Bone marrow (tissue), 2 donors: Measurements from ENCODE around the gene SERTAD3.
"Not testable (repeated sequence)": the region's sequence is repeated elsewhere in the genome, so short reads cannot be mapped to it uniquely, and the experiment has no call there.

ENCODE experiments used
- DNase-seq, 2 donors: peaks; one replicate each; lab custom pipeline; 2025; lab: John Stamatoyannopoulos, UW

The SERTAD3 gene

DNA sequence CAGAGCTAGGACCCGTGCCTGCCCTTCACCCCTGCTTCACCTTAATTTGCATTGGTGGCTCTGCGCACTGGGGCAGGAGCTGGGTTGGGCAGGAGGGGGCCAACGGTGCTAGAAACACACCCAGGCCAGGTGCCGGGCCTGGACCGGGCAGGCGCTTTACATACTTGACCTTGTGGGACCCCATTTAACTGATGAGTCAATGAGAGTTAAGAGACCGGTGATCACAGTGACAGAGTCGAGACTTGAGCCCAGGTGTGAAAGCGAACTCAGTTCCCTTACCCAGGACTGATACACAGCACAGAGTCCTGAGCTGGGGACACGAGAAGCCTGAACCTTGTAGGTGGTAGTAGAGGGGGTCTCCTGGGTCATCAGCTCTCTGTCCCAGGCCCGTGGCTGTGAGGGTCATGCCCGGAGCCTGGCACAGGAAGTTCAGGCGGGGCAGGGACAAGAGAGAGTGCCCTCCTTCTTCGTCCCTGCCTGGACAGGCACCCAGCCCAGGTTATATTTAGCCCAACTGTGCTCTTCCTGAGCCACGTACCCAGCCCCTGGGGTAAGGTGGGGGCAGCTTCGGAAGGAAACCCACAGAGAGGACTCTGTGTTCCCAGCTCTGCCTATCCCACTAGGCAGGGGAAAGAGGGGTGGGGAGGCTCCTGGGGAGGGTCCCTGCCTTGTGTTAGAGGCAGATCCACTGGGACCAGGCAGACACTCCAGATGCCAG, 32.9 kb downstream of the SERTAD3 start:
- no peak for DNase-seq

DNA sequence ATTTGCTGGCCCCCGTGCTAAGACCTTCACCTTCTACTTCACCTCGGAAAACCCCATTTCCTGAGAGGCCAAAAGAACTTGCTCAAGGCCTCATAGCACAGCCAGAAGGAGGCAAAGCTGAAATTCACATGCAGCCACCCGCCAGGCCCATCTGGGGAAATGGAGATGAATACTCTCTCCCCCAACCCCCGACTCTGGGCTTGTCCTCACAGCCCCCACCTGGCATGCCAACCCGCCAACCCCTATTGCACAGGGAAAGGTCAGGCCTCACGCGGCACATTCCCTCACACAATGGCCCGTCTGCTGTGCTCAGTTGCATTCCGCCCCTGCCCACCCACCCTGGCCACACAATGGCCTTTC, 34.1 kb downstream of the SERTAD3 start:
- DNase-seq: no peak

DNA sequence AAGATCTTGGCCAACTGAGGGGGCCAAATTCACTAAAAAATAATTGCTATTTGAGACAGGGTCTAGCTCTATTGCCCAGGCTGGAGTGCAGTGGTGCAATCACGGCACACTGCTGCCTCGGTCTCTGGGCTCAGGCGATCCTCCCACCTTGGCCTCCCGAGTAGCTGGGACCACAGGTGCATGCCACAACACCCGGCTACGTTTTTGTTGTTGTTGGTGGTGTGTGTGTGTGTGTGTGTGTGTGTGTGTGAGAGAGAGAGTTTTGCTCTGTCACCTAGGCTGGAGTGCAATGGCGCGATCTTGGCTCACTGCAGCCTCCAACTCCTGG, 35.6 kb downstream of the SERTAD3 start:
- not testable (repeated sequence) for DNase-seq

DNA sequence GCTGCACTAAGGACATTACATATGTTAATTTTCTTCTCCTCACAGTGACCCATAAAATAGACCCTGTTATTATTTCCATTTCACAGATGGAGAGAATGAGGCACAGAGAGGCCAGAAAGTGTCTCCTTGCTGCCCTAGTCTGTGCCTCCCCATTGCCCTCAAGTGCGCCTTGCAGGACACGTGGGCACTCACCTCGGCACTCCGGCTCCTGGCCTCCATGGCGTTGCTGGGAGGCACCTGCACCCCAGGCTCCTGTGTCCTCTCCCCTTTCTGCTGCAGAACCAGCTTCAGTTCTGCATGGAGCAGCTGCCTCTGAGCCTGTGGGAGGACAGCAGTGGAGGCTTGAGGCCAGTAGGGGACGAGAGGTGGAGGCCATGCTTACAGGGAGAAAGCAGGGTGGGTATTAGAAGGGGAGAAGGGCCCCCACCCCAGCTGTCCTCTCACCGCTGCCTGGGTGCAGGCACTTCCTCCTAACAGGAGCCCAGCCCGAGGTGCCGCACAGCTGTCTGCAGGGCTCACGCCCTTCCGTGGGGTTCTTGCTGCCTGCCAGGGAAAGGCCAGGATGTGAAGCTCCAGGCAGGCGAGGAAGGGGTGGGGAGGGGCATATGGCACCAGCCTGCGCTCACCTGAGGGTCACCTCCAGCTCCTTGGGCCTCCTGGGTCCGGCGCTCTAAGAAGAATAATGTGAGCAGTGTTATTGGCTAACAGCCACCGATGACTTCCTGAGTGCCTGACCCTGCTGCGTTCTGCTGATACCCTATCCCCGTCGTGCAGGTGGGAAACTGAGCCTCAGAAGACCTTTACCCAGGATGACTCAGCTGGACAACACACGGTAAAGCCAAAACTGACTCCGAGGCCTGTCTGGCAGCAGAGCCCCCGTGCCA, 36.2 kb downstream of the SERTAD3 start:
- no peak for DNase-seq

DNA sequence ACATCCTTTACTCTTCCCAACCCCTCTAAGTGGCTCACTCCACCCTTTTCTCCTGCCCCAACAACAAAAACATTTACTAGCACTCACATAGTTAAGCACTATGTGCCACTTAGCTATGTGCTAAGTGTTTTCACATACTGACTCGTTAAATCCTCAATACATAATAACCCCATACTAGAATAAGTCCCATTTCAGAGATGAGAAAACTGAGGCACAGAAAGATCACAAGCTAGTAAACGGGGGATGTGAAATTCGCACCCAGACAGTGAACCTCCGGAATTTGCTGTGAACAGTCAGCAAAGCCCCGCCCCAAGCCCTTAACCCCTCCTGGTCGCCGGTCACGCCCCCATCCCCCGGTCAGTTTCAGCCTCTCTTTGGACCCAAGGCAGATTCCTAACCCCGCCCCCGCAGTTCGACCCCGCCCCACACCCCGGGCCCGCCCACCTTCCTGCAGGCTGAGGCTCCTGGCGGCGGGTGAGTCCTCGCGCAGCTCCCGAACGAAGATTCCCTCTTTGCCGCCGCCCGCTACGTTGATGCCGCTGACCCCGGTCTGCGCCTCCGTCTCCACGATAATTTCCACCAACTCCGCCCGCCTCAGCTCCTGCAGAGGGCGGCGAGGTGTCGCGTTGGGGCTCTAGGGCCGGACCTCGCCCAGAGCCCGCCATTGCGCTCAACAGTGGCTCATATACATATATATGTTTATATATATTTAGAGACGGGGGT, 40.7 kb downstream of the SERTAD3 start:
- peak; percentile 80 to 81 for DNase-seq

DNA sequence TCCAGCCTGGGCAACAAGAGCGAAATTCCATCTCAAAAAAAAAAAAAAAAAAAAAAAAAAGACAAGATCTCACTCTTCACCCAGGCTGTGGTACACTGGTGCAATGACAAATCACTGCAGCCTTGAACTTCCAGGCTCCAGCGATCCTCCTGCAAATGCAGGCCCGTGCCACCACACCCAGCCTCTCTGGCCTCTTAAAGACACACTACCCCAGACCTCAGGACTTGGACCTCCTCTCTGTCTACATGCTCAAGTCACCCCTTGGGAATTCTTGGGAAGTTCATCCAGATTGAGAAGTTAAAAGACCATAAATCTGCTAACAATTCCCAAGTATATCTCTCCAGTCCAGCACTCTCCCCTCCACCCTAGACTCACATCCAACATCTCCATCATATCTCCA, 43.6 kb downstream of the SERTAD3 start:
- no peak for DNase-seq

DNA sequence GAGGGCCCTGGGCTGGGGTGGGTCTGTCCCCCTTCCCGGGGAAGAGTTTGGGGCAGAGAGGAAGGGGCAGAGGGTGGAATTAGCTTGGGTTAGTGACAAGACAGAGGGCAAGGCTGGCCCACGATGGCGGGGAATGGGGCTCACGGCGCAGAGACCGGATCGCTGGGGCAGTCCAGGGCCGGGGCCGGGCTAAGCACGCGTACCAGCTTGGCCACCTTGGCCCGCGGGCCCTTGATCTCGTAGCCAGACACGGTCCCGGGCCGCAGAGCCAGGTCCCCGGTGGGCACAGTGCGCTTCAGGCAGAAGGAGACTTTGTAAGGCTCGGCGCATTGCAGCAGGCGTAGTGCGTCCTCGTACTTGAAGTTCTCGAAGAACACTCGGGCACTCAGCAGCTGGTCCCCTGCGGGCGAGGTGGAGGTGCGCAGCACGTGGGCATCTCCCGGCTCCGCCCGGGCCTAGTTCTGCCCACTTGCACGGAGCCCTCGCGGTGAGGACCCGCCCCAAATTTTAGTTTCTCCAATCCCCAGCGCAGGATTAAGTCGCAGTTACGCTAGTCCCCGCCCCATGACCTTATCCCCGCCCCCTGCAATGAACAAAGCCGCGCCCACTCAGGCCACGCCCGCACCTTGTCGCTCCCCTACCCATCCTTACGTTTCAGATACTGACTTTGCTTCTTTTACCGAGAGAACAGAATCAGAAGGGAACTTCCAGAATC, 45.6 kb downstream of the SERTAD3 start:
- no peak for DNase-seq

DNA sequence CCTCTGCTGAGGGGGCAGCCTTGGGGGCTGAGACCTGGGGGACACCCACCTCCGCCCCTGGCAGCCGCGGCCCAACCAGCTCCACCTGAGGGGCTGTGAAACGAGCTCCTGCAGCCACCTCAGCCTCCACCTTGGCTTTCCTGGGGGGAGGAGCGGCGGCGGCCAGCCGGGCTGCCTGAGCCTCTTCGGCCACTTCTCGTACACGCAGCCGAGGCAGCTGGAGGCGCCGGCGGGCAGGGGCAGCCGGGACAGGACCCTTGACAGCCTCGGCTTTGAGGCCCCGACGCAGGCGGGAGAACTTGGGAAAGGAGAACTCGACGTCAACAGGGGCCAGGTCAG, 46.6 kb downstream of the SERTAD3 start:
- no peak for DNase-seq

DNA sequence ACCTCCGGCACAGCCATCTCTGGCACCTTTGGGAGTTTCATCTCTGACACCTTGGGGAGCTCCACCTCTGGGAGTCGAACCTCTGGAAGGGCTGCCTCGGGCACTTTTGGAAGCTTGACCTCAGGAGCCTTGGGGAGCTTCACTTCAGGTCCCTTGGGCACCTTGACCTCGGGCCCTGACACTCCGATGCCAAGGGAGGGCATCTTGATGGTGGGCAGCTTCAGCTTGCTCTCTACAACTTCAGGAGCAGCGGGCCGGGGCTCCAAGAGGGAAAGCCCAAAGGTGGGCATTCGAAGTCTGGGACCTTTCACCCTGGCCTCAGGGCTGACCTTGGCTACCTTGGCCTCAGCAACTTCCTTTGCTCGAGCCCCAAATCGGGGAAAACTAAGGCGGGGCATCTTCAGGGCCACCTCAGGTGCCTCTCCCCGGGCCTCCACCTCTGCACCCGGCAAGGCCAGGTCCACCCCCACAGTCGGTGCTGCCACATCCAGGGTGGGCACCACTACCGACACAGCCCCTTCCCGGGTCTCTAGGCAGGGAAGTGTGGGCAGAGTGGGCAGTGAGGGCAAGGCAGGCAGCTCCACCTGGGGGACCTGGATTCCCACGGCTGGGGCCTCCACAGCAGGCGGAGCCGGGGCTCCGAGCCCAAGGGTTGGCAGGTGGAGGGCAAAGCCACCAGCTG, 47.1 kb downstream of the SERTAD3 start:
- DNase-seq: no peak

DNA sequence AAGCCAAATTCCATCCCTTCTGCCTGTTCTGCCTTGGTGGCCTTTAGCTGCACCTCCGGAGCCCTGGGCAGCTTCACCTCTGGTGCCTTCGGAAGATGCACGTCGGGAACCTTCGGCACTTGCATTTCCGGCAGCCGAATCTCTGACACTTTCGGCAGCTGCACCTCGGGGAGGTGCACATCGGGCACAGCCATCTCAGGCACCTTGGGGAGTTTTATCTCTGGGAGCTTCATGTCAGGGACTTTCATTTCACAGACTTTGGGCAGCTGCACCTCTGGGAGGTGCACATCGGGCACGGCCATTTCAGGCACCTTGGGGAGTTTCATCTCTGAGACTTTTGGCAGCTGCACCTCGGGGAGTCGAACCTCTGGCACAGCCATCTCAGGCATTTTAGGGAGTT, 48.2 kb downstream of the SERTAD3 start:
- DNase-seq: no peak

DNA sequence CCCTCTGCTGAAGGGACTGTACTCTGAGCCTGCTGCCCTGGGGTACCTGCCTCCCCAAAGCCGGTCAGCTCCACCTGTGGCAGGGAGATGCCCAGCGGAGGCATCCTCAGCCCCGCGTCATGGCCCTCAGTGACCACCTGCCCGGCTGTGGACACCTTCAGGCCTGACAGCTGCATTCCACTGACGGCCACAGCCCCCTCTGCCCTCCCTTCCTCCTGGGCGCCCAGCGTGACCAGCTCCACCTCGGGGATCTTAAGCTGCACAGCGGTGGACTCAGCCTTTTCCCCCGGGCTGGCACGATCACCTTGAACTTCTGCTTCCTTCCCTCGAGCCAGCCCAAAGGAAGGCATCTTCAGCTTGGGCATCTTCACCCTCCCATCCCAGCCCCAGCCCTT, 49.3 kb downstream of the SERTAD3 start:
- no peak for DNase-seq

DNA sequence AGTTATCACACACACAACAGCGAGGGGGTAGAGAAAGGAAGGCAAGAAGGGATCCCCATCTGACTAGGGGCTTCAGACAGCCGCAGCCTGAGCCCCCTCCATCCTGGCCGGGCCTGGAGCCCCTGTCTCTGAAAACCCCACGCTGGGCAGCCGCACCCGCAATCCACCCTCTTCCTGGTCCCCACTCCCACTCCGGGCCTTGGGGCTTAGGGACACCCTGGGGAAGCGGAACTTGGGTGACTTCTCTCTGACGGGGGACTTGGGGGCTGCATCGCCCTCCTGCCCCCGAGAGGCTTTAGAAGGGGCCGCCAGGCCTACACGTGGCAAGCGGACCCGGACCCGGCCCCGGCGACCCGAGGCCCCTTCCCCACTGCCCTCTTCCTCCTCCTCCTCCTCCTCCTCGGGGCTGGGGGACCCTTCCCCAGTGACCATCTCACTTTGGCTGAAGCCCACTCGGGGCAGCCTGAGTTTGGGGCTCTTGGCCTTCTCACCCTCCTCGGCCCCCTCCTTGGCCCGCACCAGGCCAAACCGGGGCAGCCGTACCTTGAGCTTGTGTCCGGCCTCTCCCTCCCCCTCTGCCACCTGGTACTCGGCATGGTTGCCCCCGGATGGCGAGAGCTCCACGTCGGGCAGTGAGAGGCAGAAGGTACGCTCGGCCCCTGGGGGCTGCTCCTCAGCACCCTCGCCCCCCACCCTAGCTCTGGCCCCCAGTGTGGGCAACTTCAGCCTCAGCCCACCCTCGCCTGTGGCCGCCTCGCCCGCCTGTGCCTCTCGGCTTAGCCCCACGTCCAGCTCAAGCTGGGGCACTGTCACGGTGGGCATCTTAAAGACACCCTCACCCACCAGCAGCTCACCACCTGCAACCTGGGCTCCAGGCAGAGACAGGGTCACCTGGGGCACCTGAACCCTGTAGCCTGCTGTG, 50.0 kb downstream of the SERTAD3 start:
- no peak for DNase-seq

DNA sequence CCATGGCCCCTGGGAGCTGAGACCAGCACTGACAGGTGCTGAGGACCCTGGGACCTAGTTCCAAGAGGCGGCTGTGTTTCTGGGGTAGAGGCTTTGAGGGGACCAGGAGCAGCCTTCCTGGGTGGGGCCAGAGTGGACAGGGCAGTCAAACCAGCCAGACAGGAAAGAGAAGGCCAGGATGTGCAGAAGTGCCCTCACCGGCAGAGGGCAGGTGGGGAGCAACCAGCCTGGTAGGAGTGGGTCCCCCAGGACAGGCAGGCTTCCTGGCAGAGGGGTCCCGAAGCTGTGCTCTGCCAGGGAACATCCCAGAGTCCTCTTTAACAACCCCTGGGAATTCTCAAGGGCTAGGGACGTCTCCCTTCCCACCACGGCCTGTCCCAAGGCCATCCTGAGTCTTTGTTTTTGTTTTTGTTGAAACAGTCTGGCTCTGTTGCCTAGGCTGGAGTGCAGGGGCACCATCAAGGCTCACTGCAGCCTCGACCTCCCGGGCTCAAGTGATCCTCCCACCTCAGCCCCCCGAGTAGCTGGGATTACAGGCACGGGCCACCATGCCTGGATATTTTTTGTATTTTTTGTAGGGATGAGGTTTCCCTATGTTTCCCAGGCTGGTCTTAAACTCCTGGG, 51.1 kb downstream of the SERTAD3 start:
- DNase-seq: no peak

DNA sequence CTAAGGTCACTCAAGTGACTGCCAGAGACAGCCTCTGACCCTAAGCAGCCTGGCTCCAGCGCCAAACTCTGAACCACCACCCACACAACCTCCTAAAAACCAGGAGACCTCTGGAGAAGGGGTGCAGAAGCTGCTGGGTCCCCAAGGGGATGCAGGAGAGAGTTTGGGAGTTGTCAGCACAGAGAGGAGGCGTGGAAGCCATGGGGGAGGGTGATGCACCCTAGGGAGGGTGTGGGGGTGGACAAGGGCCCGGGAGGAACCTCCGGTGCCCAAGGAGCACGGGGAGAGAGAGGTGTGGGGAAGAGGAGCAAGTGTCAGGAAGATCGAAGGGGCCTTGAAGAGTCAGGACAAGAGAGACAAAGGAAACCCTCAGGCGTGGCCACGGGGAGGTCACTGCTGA, 52.0 kb downstream of the SERTAD3 start:
- DNase-seq: no peak
